HuH-7.5 (cell line): ENCODE results near the gene PPM1D.
A peak's percentile ranks its signal among the peaks of the same experiment; 100 is the strongest.
"Not testable (repeated sequence)": the region's sequence is repeated elsewhere in the genome, so short reads cannot be mapped to it uniquely, and the experiment has no call there.

ENCODE experiments used
- DNase-seq: peaks from one replicate; pipeline ENCODE4 v3.0.0; 2011; ENCODE audit warnings: low spot score

PPM1D gene

DNA sequence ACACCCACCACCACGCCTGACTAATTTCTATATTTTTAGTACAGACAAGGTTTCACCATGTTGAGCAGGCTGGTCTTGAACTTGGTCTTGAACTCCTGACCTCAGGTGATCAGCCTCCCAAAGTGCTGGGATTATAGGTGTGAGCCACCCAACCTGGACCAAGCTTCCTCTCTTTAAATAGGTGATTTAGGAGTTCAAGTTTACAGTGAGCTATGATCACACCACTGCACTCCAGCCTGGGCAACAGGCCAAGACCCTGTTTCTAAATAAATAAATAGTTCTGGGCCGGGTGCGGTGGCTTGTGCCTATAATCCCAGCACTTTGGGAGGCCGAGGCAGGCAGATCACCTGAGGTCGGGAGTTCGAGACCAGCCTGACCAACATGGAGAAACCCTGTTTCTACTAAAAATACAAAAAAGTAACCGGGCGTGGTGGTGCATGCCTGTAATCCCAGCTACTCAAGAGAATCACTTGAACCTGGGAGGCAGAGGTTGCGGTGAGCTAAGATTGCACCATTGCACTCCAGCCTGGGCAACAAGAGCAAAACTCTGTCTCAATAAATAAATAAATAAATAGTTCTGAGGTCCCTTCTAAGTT lies 6.5 kb upstream of the PPM1D start:
- not testable (repeated sequence) for DNase-seq

DNA sequence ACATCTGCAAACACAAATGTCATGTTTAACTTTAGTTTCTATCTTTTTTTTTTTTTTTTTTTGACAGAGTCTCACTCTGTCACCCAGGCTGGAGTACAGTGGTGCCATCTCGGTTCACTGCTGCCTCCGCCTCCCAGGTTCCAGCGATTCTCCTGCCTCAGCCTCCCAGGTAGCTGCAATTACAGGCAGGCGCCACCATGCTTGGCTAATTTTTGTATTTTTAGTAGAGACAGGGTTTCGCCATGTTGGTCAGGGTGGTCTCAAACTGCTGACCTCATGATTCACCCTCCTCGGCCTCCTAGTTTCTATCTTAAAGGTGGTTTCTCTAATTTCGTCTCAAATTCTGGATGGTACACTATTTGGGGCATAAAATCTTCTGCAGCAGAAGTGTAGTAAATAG lies 5.8 kb upstream of the PPM1D start:
- not testable (repeated sequence) for DNase-seq

DNA sequence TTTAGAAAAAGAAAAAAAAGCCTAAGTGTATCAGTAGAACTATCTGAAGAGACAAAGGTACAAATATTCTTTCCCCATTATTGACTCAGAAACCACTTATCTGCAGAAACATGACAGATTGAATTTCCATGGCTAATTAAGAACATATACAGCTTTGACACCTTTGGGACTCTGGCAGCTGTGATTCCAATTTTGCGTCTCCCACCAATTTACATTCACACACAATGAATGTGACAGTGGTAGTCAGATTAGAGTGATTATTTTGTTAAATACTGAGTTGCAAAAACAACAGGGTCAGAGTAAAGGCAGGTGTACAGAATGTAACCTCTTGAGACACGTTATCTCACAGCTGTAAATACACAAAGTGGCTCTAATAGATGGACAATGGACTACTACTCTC lies 5.3 kb upstream of the PPM1D start:
- DNase-seq = no peak

DNA sequence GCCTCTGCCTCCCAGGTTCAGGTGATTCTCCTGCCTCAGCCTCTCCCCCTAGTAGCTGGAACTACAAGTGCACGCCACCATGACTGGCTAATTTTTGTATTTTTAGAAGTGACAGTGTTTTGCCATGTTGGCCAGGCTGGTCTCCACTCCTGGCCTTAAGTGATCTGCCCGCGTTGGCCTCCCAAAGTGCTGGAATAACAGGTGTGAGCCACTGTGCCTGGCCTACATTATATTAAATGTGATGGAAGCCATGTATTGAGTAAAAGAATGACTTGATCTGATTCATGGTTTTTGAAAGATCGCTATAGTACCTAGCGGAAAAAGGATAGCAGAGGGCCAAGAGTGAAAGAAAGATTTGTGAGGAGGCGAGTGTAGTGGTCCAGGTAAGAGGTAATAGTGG lies 2.7 kb upstream of the PPM1D start:
- DNase-seq = no peak

DNA sequence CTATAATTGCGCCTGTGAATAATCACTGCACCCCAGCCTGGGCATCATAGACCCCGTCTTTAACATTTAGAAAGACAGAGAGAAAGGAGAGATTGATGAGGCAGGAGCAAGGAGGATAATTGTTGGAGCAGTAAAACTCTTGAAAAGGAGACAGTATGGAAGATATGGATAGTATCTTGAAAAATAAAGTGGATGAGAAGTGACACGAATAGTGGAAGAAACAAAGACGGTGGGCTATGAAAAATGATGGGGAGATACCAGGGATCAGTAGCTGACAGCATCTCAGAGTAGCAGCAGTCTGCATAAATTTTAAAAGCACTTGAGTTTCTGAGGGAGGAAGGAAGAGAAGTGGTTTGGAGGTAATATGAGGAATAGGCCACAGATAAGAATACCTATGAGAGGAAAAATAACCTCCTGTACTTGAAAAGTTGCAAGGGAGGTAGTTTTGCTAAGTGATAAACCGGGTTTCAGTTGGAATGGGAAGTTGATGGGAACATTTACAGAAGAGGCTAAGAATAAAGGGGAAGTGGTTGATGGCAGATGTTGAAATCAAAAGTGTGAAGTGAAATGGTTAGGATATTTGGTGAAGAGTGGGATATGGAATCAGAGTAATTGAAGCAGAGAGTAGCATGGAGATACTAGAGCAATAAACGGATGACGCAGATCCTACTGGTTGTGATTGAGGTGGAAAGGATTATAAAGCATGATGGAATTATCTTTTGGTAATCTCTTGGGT lies 1.8 kb upstream of the PPM1D start:
- no peak for DNase-seq

DNA sequence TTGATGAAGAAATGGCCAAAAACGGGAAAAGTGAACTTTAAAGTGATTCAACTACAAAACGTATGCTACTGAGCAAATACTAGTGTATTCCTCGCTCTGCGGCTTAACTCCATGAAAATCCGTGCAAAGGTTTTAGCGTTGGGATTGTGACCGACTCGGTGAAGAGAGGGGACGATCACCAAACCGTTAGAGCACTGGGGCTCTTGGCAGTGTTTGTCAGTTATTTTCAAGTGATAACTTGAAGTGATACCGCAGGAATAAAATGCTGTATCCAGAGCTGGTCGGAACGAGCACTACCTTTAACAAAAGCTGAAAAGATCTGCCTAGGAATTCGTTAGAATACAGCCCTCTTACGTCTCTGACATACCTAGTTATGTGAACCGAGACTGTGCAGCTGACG lies 773 bp upstream of the PPM1D start:
- DNase-seq = no peak

DNA sequence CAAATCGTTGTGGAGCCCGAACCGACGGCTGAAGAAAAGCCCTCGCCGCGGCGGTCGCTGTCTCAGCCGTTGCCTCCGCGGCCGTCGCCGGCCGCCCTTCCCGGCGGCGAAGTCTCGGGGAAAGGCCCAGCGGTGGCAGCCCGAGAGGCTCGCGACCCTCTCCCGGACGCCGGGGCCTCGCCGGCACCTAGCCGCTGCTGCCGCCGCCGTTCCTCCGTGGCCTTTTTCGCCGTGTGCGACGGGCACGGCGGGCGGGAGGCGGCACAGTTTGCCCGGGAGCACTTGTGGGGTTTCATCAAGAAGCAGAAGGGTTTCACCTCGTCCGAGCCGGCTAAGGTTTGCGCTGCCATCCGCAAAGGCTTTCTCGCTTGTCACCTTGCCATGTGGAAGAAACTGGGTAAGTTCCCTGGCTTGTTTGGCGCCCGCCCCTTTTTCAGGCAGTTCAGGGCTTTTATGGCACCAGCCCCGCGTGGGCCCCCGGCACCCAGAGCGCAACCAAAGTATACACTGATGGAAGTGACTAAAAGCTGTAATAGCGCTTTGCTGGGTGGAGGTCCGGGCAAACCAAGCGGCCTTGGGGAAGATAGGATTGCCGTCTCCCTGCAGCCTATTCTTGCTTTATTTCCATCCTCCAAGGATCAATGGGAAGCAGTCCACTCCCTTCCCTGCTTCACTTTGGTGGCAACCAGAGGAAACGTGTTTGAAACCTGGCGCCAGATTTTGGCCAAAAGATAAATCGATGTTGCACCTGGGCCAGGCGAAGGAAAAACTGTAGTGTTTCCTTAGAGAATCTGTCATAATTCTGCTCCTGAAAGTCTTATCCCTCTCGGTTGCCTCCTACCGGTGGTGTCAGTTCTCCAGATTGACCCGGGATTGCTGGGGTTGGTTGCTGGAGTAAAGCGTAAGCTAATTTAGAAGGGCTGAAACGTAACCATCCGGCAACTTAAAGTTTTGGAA lies 775 bp downstream of the PPM1D start:
- peak; percentile 99 for DNase-seq

DNA sequence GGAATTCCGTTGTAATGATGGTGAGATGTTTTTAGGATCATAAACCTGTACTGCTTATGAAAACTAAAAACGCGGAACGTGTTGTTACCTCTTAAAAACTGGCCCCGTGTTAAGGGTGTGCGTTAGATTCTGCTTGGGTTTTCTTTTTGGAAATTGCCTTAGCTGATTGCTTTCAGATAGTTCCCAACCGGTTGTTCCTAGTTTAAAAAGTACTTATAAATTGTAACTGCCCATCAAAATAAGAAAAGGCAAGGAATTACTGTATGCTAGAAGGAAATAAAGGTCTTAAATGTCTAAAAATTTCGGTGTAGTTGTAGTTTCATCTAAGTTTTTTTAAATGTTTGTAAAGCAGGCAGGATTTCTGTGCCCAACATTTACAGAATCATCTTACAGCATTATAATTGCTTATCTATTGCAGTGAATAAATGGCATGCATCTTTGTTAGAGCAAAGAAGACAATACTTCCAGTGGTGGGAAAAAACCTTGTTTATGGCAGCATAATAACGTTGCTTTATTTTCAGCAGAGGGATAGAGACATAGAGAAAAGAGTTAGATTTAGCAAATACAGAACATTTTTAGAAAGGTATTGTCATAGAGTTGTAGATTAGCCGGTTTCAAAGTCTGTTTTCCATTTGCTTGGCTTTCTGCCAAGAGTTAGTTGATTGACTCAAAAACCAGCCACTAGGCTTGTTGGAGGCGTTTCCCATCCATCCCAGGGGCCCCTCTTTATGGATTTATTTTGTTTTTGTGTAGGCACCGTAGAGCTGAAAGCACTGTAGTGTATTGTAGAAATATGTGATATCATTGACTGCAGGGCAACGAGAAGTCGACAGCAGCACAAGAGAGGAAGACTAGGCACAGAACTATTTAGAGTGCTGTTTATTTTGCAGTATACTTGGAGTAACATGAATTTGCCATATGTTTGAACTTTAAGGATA lies 1.7 kb downstream of the PPM1D start:
- peak; percentile 91 for DNase-seq

DNA sequence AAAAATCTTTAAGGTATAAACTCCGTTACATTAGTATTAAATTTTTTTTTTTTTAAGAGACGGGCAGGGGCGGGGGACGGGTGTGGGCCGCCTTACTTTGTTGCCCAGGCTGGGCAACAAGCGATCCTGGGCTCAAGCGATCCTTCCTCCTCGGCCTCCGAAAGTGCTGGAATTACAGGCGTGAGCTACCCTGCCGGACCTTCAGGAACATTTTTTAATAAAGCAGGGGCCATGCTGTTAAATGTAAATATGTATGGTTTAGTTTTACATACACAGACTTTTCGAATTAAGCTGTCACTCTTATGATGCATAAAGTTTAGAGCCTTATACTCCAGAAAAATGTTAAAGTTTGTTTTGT lies 2.4 kb downstream of the PPM1D start:
- DNase-seq = no peak

DNA sequence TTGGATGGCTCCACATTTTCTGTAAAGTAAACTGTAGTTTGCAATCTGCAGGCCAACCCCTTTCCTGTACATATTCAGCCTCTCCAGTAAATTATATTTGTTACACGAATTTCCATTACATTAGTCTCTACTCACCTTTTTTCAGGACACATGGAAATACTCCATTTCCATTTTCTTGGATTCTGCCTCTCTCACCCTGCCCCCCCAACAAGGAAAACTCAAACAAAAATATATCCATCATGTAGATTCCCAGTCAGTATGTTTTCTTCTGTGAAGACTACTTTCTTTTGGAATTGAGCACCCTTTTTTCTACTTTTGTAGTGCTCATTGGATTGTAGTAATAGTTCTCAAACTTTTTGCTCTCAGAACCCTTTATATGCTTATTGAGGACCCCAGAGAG lies 2.9 kb downstream of the PPM1D start:
- no peak for DNase-seq

DNA sequence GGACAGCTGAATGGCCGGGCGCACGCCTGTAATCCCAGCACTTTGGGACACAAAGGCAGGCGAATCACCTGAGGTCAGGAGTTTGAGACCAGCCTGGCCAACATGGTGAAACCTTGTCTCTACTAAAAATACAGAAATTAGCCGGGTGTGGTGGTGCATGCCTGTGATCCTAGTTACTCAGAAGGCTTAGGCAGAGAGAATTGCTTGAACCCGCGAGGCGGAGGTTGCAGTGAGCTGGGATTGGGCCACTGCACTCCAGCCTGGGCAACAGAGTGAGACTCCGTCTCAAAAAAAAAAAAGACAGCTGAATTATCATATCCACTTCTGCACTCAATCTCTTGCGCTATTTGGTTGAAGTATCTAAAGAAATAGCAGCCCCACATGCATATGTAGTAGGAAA lies 3.5 kb downstream of the PPM1D start:
- DNase-seq = not testable (repeated sequence)

DNA sequence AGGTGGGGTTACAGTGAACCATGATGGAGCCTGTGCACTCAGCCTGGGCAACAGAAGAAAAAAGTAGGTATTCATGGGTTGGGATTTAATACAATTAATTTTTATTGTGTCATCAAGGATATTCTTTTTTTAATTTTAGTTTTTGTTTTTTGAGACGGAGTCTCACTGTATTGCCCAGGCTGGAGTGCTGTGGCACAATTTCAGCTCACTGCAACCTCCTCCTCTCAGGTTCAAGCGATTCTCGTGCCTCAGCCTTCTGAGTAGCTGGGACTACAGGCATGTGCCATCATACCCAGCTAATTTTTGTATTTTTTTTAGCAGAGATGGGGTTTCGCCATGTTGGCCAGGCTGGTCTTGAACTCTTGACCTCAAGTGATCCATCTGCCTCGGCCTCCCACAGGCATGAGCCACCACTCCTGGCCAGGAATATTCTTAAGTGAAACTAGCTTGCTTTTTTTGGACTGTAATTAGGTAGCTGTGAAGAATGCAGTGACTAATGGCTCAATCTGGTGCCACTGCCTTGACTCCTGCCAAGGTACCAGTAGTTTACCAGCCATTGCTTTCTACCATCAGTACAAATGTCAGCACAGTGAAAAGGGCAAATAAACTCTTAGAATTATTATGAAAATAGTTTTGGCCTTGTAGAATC lies 4.8 kb downstream of the PPM1D start:
- DNase-seq = no peak

DNA sequence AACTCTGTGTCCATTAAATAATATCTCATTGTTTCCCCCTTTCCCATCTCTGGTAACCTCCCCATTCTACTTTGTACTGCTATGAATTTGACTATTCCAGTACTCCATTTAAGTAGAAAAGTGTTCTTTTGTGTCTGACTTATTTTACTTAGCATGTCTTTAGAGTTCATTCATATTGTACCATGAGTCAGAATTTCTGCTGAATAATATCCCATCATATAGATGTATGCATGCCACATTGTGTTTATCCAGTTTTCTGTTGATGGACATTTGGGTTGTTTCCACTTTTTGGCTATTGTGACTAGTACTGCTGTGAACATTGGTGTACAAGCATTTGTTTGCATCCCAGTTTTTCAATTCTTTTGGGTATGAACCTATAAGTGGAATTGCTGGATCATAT lies 6.0 kb downstream of the PPM1D start:
- DNase-seq = no peak

DNA sequence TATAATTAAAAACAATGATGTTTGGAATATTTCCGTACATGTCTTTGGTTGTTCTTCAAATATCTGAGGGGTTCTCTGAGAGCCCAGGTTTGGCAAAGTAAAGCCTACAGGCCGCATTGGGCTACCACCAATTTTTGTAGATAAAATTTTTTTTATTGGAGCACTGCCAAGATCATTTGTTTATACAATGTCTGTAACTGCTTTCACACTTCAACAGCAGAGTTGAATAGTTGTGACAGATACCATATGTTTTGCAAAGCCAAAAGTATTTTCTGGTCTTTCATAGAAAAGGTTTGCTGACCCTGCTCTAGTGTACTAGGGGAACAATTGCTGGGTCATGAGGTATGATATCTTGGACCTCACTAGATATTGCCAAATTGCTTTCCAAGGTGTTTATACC lies 10.5 kb downstream of the PPM1D start:
- DNase-seq = no peak

DNA sequence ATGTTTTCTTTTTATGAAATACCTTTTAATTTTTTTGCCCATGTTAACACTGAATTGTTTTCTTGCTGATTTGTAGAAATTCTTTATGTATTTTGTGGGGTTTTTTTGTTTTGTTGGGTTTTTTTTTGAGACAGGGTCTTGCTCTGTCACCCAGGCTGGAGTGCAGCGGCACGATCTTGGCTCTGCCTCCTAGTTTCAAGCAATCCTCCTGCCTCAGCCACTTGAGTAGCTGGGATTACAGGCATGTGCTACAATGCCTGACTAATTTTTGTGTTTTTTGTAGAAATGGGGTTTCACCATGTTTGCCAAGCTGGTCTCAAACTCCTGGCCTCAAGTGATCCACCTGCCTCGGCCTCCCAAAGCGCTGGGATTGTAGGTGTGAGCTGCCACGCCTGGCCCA lies 11.3 kb downstream of the PPM1D start:
- not testable (repeated sequence) for DNase-seq

DNA sequence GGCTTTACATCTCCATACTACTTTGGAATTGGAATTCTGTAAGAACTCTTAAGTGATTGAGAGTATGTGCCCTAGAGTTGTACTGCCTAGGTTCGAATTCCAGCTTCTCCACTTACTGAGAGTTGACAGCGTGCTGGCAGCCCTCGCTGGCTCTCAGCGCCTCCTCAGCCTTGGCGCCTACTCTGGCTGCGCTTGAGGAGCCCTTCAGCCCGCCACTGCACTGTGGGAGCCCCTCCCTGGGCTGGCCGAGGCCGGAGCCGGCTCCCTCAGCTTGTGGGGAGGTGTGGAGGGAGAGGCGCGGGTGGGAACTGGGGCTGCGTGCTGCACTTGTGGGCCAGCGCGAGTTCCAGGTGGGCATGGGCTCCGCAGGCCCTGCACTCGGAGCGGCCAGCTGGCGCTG lies 13.3 kb downstream of the PPM1D start:
- no peak for DNase-seq

DNA sequence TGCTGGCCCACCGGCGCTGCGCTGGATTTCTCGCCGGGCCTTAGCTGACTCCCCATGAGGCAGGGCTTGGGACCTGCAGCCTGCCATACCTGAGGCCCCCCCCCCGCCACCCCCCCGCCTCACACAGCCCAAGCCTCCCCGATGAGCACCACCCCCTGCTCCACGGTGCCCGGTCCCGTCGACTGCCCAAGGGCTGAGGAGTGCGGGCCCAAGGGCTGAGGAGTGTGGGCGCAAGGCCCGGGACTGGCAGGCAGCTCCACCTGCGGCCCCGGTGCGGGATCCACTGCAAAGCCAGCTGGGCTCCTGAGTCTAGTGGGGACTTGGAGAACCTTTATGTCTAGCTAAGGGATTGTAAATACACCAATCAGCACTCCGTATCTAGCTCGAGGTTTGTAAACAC lies 13.8 kb downstream of the PPM1D start:
- not testable (repeated sequence) for DNase-seq

DNA sequence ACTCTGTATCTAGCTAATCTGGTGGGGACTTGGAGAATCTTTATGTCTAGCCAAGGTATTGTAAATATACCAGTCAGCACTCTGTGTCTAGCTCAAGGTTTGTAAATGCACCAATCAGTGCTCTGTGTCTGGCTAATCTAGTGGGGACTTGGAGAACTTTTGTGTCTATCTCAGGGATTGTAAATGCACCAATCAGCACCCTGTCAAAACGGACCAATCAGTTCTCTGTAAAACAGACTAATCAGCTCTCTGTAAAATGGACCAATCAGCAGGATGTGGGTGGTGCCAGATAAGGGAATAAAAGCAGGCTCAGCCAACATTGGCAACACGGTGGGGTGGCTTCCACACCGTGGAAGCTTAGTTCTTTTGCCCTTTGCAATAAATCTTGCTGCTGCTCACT lies 14.3 kb downstream of the PPM1D start:
- DNase-seq = not testable (repeated sequence)

DNA sequence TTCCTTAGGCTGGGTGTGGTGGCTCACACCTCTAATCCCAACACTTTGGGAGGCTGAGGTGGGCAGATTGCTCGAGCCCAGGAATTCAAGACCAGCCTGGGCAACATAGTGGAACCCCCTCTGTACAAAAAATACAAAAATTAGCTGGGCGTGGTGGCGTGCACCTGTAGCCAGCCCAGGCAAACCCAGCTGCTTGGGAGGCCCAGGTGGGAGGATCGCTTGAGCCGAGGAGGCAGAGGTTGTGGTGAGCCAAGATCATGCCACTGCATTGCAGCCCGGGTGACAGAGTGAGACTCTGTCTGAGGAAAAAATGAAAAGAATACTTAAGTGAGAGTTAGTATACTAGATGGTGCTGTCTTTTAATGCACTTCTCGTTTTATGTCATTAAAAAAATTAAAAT lies 15.1 kb downstream of the PPM1D start:
- DNase-seq = no peak

DNA sequence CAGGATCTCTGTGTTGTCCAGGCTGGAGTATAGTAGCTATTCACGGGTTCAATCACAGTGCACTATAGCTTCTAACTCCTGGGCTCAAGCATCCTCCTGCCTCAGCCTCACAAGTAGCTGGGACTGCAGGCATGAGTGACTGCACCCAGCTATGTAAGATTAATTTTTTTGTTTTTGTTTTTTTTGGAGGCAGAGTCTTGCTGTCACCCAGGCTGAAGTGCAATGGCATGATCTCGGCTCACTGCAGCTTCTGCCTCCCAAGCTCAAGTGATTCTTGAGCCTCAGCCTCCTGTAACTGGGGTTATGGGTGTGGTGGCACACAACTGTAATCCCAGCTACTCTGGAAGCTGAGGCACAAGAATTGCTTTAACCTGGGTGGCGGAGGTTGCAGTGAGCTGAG lies 15.8 kb downstream of the PPM1D start:
- DNase-seq = no peak

DNA sequence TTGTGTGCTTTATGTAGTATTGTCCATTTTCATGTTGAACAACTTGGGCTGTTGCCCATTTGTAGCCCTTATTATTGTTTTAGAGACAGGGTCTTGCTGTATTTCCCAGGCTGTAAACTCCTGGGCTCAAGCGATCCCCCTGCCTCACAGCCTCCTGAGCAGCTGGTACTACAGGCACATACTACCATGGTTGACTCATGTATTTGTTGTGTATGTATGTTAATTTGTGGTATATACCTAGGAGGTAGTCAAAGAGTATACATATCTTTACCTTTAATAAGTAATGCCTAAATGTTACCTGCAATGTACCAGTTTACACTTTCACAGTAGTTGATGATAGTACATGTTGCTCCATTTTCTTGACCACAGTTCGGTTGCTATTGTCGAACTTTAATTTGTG lies 18.1 kb downstream of the PPM1D start:
- no peak for DNase-seq
